Activated gamma-delta T cell (primary cell): ENCODE measurements around the gene FAM221A.
"Not testable (repeated sequence)": the region's sequence is repeated elsewhere in the genome, so short reads cannot be mapped to it uniquely, and the experiment has no call there.

Experiments
- DNase-seq: peaks from one replicate; lab custom pipeline; 2025; lab: John Stamatoyannopoulos, UW

The FAM221A gene

DNA sequence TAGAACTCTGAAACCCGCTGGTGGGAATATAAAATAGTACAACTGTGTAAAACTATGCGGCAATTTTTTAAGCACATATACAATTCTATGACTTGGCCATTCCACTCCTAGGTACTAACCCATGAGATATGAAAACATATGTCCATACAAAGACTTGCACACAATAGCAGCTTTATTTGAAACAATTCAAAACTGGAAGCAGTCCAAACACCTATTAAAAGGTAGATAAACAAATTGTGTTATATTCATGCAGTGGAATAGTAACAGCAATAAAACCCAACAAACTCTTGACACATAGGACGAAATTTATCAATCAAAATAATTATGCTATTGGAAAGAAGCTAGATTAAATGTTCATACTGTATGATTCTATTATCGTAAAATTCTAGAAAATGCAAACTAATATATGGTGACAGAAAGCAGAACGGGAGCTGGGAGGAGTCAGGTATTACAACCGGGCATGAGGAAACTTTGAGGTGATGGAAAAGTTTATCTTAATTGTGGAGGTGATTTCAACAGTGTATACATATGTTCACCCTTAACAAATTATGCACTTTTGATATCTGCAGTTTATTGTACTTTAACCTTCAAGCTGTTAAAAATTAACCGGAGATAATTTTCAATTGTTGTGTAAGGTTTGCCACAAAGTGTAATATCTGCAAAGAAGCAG, 29.2 kb downstream of the FAM221A start:
- no peak for DNase-seq

DNA sequence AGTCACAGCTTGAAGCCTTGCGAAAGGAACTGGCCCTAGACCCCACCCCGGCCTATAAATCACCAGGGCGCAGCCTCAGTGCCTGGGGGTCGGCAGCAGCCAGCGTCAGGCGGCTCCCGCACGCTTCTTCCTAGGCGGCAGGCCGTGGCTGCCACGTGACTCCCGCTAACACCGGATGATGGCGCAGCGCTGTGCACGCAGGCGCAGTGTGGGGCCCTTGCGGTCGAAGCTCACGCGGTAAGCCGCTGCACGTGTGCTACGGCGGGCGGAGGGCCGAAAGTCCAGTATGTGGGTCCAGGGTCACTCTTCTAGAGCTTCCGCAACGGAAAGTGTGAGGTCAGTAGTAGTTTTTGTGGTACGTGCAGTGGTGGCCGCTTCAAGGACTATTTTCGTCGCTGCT, 30.0 kb downstream of the FAM221A start, which contains the start of gene STK31:
Gene STK31, plus strand, starts transcription at position 220 of the 400 bp plus-strand sequence. Its CDS starts 67 bp downstream, at position 287.
- DNase-seq, result no peak

GRCh38 chr7:23712368-23713284, 32.6 kb downstream of the FAM221A start:
- no peak for DNase-seq

DNA sequence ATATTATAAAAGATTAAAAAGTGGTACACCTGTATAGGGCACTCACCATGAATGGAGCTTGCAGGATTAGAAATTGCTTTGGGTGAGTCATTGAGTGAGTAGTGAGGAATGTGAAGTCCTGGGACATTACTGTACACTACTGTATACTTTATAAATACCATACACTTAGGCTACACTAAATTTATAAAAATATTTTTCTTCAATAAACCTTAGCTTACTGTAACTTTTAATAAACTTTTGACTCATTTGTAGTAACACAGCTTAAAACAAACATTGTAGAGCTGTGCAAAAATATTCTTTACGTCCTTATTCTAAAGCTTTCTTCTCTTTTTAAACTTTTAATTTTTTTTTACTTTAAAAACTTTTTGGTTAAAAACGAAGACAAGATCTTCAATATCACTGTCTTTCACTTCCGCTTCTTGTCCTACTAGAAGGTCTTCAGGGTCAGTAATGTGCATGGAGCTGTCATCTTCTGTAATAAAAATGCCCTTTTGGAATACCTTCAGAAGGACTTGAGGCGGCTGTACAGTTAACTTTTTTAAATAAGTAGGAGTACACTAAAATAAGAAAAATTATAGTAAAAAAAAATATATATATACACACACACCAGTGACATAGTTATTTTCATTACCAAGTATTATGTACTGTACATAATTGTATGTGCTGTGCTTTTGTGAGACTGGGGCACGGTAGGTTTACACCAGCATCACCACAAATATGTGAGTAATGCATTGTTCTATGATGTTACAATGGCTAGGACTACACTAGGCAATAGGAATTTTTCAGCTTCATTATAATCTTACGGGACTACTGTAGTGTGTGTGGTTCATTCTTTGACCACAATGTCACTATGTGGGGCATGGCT, 33.5 kb downstream of the FAM221A start:
- no peak for DNase-seq

GRCh38 chr7:23714150-23714464, 34.1 kb downstream of the FAM221A start:
- DNase-seq, result no peak

DNA sequence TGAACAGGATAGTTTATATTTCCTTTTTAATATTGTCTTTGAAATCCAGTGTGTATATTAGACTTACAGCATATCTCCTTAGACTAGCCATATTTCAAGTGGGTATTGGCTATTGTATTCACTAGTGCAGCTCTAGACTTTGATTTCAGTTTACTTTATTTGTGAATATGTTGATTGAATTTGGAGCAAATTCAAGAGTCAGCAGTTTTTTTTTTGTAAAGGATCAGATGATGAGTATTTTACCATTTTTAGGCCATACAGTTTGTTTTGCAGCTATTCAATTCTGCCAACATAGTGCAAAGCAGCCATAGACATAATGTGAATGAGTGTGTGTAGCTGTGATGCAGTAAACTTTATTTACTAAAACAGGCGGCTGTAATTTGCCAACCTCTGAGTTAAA, 34.6 kb downstream of the FAM221A start:
- DNase-seq, result no peak

- no peak for DNase-seq
Measured at GRCh38 chr7:23715099-23715498, 35.1 kb downstream of the FAM221A start.

DNA sequence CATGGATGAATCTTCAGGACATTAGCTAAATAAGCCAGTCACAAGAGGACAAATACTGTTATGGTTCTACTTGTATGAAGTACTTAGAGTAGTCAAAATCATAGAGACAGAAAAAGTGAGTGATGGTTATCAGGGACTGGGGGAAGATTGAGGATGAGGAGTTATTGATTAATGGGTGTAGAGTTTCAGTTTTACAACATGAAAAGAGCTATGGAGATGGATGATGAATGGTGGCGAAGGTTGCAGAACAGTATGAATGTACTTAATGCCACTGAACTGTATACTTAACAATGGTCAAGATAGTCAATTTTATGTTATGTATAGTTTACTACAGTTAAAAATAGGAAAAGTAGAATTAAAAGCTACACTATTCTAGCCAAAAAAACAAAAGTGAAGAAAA, 37.8 kb downstream of the FAM221A start:
- DNase-seq, result no peak

GRCh38 chr7:23721456-23721855, 41.5 kb downstream of the FAM221A start:
- DNase-seq, result no peak

GRCh38 chr7:23722587-23723216, 42.7 kb downstream of the FAM221A start:
- DNase-seq, result not testable (repeated sequence)

DNA sequence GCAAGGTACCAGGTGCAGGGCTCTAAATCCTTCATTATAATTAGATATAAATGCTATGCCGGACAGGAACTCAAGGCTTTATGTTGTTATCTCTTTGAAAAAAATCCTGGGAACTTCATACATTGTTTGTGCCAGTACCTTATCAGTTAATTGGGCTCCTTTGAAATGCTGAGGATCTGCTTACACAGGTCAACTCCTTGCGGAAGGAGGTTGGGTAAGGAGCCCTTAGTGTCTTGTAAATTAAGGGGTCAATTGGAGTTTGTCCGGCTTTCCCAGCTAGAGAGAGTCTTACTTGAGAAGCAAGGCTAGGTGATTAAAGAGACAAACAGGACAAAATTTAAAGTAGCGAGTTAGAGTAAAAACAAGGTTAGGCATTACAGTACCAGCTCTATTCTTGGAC, 44.1 kb downstream of the FAM221A start:
- DNase-seq, result not testable (repeated sequence)

- no peak for DNase-seq
Measured at GRCh38 chr7:23742051-23742450, 62.1 kb downstream of the FAM221A start.

GRCh38 chr7:23743226-23743625, 63.2 kb downstream of the FAM221A start:
- DNase-seq, result no peak

DNA sequence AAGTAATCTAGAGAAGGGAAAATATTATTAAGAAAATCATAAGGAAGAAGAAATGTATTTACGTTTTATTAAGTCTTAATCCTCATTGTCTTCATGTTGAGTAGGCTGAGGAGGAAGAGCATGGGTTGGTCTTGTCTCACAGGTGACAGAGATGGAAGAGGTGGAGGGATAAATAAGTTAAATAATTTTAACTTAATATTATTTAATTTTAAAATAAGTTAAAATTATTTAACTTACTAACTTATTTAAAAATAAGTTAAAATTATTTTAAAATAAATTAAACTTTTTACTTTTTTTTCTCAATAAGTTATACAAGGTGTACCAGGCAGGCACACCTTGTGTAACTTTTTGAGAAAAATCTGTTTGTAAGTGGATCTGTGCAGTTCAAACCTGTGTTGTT, 66.6 kb downstream of the FAM221A start:
- no peak for DNase-seq

- DNase-seq, result no peak
Measured at GRCh38 chr7:23751852-23752251, 71.9 kb downstream of the FAM221A start.
